Occipital lobe (tissue), 2 donors: ENCODE measurements around the gene GPRC5D. TPM values are rescaled to one million over a fixed set of nuclear protein-coding genes. Genes with fewer than 3 reads are reported as not detected.

Experiments
- DNase-seq: peaks from one replicate; lab custom pipeline; 2025; lab: John Stamatoyannopoulos, UW
- total RNA-seq: library from RNA; depleted of rRNA; stranded (reverse); fragments of >200 nt; gene quantifications from one replicate; pipeline ENCODE4 v1.2.3, GENCODE V29; 2014

Gene GPRC5D
- total RNA-seq, 1 donor from 2014 or later = not detected

DNA sequence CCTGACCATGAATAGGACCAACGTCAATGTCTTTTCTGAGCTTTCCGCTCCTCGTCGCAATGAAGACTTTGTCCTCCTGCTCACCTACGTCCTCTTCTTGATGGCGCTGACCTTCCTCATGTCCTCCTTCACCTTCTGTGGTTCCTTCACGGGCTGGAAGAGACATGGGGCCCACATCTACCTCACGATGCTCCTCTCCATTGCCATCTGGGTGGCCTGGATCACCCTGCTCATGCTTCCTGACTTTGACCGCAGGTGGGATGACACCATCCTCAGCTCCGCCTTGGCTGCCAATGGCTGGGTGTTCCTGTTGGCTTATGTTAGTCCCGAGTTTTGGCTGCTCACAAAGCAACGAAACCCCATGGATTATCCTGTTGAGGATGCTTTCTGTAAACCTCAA is 43.3 kb downstream of the GPRC5D start:
- no peak for DNase-seq

DNA sequence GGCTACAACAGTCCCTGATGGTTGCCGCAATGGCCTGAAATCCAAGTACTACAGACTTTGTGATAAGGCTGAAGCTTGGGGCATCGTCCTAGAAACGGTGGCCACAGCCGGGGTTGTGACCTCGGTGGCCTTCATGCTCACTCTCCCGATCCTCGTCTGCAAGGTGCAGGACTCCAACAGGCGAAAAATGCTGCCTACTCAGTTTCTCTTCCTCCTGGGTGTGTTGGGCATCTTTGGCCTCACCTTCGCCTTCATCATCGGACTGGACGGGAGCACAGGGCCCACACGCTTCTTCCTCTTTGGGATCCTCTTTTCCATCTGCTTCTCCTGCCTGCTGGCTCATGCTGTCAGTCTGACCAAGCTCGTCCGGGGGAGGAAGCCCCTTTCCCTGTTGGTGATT is 43.7 kb downstream of the GPRC5D start:
- DNase-seq = no peak

DNA sequence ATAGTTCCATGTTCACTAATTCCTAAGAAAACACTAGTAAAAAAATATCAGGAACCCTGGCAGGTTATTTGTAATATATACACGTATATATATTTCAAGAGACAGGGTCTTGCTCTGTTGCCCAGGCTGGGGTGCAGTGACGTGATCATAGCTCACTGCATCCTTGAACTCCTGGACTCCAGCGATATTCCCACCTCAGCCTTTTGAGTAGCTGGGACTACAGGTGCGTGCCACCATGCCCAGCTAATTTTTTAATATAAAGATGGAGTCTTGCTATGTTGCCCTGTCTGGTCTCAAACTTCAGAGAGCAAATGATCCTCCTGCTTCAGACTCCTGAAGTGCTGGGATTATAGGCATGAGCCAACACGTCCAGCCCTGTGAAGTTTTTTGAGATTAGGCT is 44.4 kb downstream of the GPRC5D start:
- no peak for DNase-seq

DNA sequence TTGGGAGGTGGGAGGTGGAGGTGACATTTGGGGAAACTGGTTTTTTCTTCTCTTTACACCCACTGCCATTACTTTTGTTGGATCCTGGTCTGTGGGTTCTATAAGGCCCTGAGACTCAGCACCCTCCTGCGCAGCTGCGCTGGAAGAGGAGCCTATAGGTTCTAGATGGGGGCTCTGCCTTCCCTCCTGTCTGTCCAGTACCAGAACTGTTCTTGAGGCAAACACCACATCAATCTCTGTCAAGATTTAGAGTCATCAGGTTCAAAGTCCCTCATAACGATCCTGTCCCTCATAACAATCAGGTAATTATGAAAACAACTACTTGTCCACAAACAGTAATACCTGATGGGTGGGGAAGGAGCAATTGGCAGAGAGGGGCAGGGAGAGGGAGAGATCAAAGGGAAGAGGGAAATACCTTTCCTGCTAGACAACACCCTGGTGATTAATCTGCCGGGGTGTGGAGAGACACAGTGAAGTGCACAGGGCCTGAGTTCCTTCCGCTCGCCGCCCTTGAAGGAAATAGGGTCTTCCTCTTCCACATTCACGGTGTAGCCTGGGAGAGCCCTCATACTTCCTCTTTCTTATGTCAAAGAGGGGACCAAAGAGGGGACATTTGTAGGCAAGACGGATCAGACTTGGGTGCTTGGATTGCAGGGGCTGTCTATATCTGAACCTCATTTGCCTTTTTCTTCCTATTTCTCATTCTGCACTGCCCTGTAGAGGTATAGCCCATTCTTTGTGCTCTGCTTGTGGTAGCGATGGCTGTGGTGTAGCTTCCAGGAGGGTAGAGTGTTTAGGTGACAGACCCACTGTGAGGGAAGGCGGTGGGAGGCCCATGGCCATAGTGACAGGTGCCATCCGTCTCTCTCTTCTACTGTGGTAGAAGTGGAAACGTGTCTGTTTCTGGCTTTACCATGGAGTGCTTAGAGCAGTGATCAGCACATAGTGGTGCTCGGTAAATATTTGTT is 48.0 kb downstream of the GPRC5D start:
- DNase-seq = no peak

DNA sequence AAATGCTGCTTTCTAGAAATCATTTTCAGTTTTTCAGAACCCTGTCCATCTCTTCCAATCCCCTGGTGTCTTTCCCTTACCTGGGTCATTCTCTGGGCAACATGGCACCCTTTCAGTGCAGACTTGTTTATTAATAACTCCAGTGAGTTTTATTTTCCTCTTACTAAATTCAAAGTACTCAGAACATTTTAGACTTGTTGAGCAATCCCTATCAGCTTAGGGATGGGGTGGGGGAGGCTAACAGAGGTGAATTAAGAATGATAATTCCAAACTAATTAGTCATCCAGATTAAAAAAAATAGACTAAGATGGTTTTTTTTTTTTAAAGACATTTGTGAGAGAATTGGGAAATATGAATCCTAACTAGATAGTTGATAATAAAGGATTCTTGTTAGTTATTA is 49.9 kb downstream of the GPRC5D start:
- no peak for DNase-seq

DNA sequence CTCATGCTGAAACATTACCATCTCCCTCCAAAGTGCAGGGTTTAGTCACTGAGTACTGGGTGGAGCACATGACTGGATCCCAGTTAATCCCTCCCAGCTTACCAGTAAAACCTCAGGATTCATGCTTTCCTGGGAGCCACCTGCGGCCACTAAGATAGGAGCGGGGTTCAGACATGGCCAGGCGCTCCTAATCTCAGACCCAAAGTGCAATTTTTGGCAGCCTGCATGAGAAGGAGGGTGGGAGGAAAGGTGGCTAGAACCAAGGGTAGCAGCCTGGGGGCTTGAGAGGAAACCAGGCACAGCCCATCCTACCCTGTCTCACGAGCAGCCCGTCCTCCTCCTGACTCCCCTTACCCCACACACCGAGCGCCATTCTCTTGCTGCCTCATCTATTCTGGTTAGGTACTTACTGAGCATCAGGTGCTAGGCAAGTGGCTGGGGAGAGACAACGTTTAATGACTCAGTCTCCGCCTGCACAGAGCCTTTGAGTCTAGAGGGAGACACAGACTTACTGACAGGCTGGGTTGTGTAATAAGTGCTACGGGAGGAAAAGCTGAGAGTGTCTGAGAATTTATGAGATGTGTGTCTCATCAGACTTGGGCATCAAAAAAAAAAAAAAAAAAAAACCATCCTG is 50.7 kb downstream of the GPRC5D start:
- DNase-seq = peak; percentile 5

DNA sequence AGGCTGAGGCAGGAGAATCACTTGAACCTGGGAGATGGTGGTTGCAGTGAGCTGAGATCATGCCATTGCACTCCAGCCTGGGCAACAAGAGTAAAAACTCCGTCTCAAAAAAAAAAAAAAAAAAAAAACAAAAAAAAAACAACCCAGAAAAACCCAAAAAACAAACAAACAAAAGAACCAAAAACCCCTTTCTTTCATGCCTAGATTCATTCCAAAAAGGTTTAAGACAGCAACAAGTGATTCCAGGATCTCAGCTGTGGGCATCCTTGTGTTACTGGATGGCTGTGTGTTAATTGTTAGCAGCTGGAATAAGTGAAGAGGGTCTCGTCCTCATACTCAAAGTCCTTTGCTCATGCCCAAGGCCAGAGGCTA is 51.2 kb downstream of the GPRC5D start:
- no peak for DNase-seq

DNA sequence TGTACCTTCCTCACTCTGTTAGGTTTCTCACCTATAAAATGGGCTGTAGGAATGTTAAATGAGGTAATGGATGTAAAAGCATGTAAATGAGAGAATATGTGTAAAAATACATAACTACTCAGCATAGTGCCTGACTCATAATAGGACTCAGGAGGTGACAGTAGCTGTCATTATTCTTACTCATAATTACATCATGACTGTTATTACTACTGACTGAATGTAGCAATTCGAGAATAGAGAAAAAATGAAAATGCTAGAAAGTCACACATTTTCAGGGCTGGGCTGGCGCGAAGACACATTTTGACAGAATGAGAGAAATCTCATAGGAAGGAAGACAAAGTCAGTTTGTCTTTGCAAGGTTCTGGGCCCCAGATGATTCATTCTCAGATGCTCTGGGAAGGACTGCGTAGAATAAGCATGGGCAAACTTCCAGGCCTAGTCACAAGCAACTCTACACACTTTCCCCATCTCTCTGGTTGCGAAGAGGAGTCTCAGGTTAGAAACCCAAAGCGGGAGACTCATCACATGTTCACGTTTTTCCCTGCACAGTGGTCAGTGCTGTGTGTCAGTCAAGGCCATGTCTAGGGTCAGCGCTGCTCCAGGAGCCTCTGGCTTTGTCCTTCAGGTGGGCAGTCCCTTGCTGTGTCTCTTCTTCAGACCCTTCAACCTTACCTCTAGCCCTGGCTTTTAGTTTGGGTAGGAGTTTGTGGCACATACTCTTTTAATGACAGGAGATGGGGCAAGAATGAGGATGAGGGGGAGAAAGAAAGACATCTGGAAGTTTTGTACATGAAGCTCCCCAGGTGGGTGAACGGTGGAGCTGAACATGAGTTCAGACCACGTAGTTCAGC is 52.2 kb downstream of the GPRC5D start:
- DNase-seq = peak; percentile 26

DNA sequence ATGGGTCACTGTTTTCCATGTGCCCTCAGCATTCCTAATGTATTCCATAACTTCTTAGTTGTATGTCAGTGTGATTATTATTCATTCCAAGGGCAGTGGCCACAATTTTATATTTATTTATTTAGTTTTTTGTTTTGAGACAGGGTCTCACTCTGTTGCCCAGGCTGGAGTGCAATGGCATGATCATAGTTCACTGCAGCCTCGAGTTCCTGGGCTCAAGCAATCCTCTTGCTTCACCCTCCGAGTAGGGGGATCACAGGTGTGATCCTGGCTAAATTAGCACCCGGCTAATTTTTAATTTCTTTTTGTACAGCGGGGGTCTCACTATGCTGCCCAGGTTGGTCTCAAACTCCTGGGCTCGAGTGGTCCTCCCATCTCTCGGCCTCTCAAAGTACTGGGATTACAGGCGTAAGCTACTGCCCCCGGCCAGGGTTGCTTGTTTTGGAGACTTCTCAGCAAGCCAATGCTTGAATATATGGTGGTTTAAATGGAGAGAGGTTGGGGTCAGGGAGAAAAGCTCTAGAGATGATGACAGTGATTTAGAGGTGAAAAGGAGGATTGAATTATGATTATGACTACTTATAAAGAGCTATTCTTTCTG is 53.0 kb downstream of the GPRC5D start:
- DNase-seq = no peak

DNA sequence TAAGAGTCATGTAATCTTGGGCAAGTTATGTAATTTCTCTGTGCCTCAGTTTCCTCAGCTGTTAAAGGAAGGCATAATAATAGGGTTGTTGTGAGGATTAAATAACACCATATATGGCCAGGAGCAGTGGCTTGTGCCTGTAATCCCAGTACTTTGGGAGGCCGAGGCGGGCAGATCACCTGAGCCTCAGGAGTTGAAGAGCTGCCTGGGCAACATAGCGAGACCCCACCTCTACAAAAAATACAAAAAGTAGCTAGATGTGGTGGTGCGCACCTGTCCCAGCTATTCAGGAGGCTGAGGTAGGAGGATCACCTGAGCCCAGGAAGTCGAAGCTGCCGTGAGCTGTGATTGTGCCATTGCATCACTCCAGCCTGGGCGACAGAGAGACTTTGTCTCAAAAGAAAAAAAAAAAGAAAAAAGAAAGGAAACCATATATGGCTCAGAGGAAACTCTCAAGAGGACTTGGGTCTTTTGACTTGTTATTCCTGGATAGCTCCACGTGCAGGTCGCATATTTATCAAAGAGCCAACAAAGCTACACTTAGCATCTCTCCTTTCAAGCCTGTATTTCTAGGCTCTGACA is 53.7 kb downstream of the GPRC5D start:
- DNase-seq = no peak

DNA sequence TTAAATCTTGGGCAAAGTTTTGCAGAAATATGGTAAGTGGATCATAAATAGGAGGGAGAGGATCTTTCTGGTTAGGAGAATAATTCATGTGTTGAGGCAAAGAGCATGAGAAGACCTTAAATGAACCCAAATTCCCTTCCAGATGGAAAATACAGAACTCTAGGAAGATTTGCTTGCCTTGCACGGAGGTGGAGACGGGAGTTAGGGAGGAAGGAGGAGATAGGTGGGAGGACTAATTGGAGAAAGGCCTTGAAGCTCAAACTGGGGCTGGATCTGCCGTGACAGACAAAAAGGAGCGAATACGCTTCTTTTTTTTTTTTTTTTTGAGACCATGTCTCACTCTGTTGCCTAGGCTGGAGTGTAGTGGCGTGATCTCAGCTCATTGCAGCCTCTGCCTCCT is 54.7 kb downstream of the GPRC5D start:
- DNase-seq = no peak

DNA sequence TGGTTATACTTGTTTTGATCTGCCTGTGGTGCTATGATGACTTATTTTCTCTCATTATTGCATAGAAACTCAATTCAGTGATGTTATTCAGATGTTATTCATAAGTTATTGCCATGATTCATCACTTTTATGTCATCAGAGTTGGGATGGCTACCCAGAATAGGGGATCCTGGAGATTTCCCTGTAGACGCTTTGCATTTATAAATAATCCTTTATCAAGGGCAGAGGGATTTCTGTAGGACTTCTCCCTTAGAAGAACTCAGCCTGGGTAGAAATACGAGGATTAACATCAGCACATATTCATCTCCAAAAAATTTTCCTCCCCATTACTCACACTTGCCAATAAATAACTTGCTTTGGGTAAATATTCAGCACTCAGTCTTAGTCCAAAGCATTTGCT is 55.7 kb downstream of the GPRC5D start:
- no peak for DNase-seq

DNA sequence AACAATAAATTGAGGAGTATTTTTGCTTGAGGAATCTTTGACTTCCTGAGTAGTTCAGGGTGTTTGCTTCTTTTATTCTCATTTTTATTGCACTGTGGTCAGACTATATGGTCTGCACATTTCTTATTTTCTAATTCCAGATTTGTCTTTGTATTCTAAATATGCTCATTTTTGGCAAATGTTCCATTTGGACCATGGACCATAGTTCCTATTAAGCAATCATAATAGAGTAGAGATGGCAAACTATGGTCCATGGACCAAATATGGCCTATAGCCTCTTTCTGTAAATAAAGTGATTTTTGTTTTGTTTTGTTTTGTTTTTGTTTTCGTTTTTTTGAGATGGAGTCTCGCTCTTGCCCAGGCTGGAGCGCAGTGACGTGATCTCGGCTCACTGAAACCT is 58.5 kb downstream of the GPRC5D start:
- no peak for DNase-seq

DNA sequence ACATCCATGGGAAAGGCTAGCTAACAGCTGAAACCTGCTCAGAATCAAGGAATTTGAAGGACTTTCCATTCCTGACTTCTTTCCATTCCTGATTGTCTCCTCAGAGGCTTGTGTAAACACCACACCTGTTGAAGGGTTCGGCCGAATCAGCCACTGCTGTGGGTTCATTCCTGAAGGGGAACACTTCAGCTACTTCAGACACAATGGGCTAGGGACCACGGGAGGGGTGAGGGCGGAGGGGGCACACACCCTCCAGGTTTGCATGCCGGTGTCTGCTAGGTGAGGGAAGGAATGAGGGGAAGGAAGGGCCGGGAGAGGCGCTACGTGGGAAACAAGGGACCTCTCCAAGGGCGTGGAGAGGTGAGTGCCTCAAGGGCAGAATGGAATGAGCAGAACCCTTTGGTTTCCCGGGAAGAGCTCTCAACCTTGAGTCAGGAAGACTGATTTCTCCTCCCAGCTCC is 59.3 kb downstream of the GPRC5D start:
- no peak for DNase-seq

DNA sequence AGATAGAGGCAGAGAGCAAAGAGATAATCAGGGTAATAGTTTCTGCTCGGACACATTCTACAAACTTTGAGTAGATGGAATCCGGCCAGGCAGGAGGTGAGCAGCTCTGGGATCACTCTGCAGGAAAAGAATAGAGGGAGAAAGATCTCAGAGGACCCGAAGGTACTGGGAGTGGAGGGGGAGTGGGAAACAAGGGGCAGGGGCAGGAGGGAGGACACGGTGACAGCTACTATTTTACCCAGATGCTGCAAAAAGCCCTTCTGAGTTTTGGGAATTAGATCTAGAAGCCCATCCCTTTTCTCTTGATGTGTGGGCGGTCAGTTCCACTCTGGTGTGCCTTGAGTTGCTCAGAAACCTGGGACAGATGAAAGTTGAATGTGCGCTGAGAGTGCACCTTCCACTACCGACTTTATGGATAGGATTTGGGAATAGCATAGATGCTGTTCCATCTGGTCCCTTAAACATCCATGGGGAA is 60.1 kb downstream of the GPRC5D start:
- DNase-seq = no peak

DNA sequence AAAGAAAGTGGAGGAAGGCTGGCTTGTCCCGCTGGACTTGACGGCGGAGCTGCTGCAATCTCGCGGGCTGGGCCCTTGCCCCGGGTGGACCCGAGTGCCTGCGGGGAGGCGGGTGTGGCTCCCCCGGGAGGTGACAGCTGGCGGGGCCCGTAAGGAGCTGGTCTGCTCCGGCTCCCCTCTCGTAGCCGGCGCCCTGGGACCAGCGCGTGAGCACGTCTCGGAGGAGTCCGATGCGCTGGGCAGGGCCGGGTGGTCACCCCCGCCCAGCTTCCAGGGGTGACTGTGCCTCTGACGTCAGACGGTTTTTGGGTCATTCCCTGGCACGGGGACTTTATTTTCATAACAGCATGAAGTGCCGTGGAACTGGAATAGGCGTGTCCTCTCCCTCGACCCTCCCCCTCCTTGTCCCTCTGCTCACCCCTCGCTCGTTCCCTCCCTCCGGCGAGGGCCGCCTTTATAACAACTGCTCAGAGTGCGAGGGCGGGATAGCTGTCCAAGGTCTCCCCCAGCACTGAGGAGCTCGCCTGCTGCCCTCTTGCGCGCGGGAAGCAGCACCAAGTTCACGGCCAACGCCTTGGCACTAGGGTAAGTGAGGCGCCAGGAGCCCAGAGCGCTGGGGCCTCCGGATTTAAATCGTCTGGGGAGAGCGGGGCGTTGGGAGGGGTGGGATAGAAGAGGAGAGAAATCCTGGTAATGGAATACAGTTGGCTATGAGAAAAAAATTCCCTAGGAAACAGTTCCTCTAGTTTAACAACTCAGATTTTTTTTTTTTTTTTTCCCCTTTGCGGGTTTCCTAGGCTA is 60.7 kb downstream of the GPRC5D start, which contains the start of gene GPRC5A:
Gene GPRC5A (plus strand): TSS at position 483 of the 801 bp plus-strand sequence. CDS start 16,688 bp downstream, outside the sequence.
- DNase-seq = no peak
